Activated CD8-positive, alpha-beta memory T cell treated with anti-CD3 and anti-CD28 coated beads, Interleukin-2, amount 50 U/mL, for 48 hours (primary cell): Measurements from ENCODE around the gene WWOX.
A peak's percentile ranks its signal among the peaks of the same experiment; 100 is the strongest.

ENCODE experiments used
- DNase-seq: peaks from one replicate; pipeline ENCODE4 v3.0.0-alpha.2; 2020

The WWOX gene

GRCh38 chr16:78754713-78755112 is 655.3 kb downstream of the WWOX start:
- no peak for DNase-seq

GRCh38 chr16:78755751-78756661 is 656.6 kb downstream of the WWOX start:
- no peak for DNase-seq

GRCh38 chr16:78759596-78759995 is 660.1 kb downstream of the WWOX start:
- DNase-seq = no peak

GRCh38 chr16:78760611-78761010 is 661.2 kb downstream of the WWOX start:
- DNase-seq = no peak

GRCh38 chr16:78761427-78761826 is 662.0 kb downstream of the WWOX start:
- DNase-seq = no peak

- no peak for DNase-seq
Measured at GRCh38 chr16:78762222-78762621, 662.8 kb downstream of the WWOX start.

GRCh38 chr16:78763821-78764440 is 664.5 kb downstream of the WWOX start:
- DNase-seq = no peak

GRCh38 chr16:78764478-78764877 is 665.0 kb downstream of the WWOX start:
- no peak for DNase-seq

GRCh38 chr16:78768226-78768625 is 668.8 kb downstream of the WWOX start:
- DNase-seq = no peak

- DNase-seq = no peak
Measured at GRCh38 chr16:78768718-78769117, 669.3 kb downstream of the WWOX start.

- peak; percentile 96 for DNase-seq
Measured at GRCh38 chr16:78770353-78771091, 671.1 kb downstream of the WWOX start.

GRCh38 chr16:78773291-78773702 is 673.8 kb downstream of the WWOX start:
- no peak for DNase-seq

- no peak for DNase-seq
Measured at GRCh38 chr16:78773706-78774105, 674.3 kb downstream of the WWOX start.

GRCh38 chr16:78775161-78775561 is 675.7 kb downstream of the WWOX start:
- DNase-seq = peak; percentile 81

- peak; percentile 69 for DNase-seq
Measured at GRCh38 chr16:78778101-78779004, 678.9 kb downstream of the WWOX start.

GRCh38 chr16:78780808-78781207 is 681.4 kb downstream of the WWOX start:
- DNase-seq = no peak

GRCh38 chr16:78782572-78782971 is 683.1 kb downstream of the WWOX start:
- DNase-seq = no peak

GRCh38 chr16:78783570-78784079 is 684.2 kb downstream of the WWOX start:
- DNase-seq = no peak

- no peak for DNase-seq
Measured at GRCh38 chr16:78784771-78785170, 685.3 kb downstream of the WWOX start.

- DNase-seq = no peak
Measured at GRCh38 chr16:78785218-78785617, 685.8 kb downstream of the WWOX start.

- no peak for DNase-seq
Measured at GRCh38 chr16:78786635-78787034, 687.2 kb downstream of the WWOX start.

- no peak for DNase-seq
Measured at GRCh38 chr16:78788276-78788675, 688.8 kb downstream of the WWOX start.
